H1 (cell line): Measurements from ENCODE around the gene HERC4.

Source experiments
- EZH2 ChIP-seq: fragments of 200-600 bp; sonication (generic); IDR thresholded peaks from 2 replicates; pipeline ENCODE4 v1.7.1; 2012; ENCODE audit warnings: low read depth, mild to moderate bottlenecking, moderate library complexity, low read length, inconsistent platforms; ENCODE audit not compliant: severe bottlenecking
- JUN ChIP-seq: IDR thresholded peaks from 2 replicates; pipeline ENCODE4 v1.6.1; 2011; ENCODE audit warnings: low read depth, mild to moderate bottlenecking, improper control_type of control experiment, low read length
- RFX5 ChIP-seq: IDR thresholded peaks from 2 replicates; pipeline ENCODE4 v1.6.1; 2011; ENCODE audit warnings: low read depth, low read length, improper control_type of control experiment, borderline replicate concordance
- SIX5 ChIP-seq: IDR thresholded peaks from 2 replicates; pipeline ENCODE4 v1.6.1; 2011; ENCODE audit warnings: mild to moderate bottlenecking, low read depth, low read length
- TCF12 ChIP-seq: IDR thresholded peaks from 2 replicates; pipeline ENCODE4 v1.6.1; 2011; ENCODE audit warnings: low read depth, mild to moderate bottlenecking, low read length
- TF ChIP-seq, protein P1 (sequence below), 3 experiments: IDR thresholded peaks; 1 replicate in 2 of 3; 2 replicates in 1 of 3; pipeline versions ENCODE4 v1.5.1 to v1.6.1; 2011; ENCODE audit warnings: low read length in 3 of 3, mild to moderate bottlenecking in 3 of 3, inconsistent platforms in 2 of 3, low read depth in 1 of 3, moderate library complexity in 1 of 3; ENCODE audit not compliant: insufficient read depth in 1 of 3; ENCODE audit errors: control extremely low read depth in 1 of 3

DNA sequence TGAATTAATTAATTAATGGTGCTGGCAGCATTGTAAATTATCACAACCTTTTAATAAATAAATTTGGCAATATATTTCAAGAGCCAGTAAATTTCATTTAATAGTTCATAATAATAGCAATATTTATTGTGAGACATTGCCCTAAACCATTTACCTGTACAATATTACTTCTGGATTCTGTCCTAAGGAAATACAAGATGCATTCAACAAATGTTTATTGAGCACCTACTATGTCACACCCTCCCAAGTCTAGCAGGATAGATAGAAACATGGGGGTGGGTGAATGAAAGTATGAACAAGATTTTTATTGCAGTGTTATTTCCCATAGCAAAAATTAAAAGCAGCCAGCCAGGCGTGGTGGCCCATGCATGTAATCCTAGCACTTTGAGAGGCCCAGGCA is 4.4 kb upstream of the HERC4 start:
- TF ChIP-seq SIX5 (no peak), JUN (no peak), EZH2 (no peak), RFX5 (no peak), TCF12 (no peak)
- TF ChIP-seq, protein P1, sequence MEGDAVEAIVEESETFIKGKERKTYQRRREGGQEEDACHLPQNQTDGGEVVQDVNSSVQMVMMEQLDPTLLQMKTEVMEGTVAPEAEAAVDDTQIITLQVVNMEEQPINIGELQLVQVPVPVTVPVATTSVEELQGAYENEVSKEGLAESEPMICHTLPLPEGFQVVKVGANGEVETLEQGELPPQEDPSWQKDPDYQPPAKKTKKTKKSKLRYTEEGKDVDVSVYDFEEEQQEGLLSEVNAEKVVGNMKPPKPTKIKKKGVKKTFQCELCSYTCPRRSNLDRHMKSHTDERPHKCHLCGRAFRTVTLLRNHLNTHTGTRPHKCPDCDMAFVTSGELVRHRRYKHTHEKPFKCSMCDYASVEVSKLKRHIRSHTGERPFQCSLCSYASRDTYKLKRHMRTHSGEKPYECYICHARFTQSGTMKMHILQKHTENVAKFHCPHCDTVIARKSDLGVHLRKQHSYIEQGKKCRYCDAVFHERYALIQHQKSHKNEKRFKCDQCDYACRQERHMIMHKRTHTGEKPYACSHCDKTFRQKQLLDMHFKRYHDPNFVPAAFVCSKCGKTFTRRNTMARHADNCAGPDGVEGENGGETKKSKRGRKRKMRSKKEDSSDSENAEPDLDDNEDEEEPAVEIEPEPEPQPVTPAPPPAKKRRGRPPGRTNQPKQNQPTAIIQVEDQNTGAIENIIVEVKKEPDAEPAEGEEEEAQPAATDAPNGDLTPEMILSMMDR (IDR thresholded peaks at IDR 0.05; ENCODE audit: control extremely low read depth in 1 of 3, insufficient read depth in 1 of 3, low read depth in 1 of 3, low read length in 3 of 3) = no peak
